RWPE2 (cell line): ENCODE measurements around the gene SASH1.
A peak's percentile ranks its signal among the peaks of the same experiment; 100 is the strongest.

ENCODE experiments used
- ATAC-seq: fragments of 200-7000 bp; cut with Tn5 transposase; 3 replicates; pipeline ENCODE4 v1.9.1; 2021; ENCODE audit warnings: low read depth
- DNase-seq: peaks from one replicate; pipeline ENCODE4 v3.0.0-alpha.2; 2020; ENCODE audit warnings: low spot score
- H3K27ac ChIP-seq: fragments of 450-650 bp; 2 replicates; pipeline ENCODE4 v1.5.1; 2017; ENCODE audit warnings: mild to moderate bottlenecking; ENCODE audit not compliant: poor library complexity, severe bottlenecking
- H3K27me3 ChIP-seq: fragments of 250-450 bp; sonication (Bioruptor Pico); 2 replicates; pipeline ENCODE4 v1.5.1; 2021; ENCODE audit warnings: mild to moderate bottlenecking, moderate library complexity; ENCODE audit not compliant: insufficient read depth, poor library complexity, severe bottlenecking
- H3K36me3 ChIP-seq: fragments of 250-450 bp; sonication (Bioruptor Pico); 2 replicates; pipeline ENCODE4 v1.5.1; 2020; ENCODE audit warnings: low read depth, mild to moderate bottlenecking, moderate library complexity
- H3K4me1 ChIP-seq: fragments of 250-450 bp; sonication (Bioruptor Pico); 2 replicates; pipeline ENCODE4 v1.5.1; 2021; ENCODE audit warnings: mild to moderate bottlenecking, moderate library complexity; ENCODE audit not compliant: insufficient read depth, poor library complexity, severe bottlenecking
- H3K4me3 ChIP-seq: fragments of 250-450 bp; sonication (Bioruptor Pico); 2 replicates; pipeline ENCODE4 v1.5.1; 2021; ENCODE audit warnings: mild to moderate bottlenecking, moderate library complexity; ENCODE audit not compliant: severe bottlenecking
- H3K9me3 ChIP-seq: fragments of 250-450 bp; sonication (Bioruptor Pico); 2 replicates; pipeline ENCODE4 v1.5.1; 2021; ENCODE audit warnings: mild to moderate bottlenecking, moderate library complexity; ENCODE audit not compliant: severe bottlenecking
- TF ChIP-seq, protein P1 (sequence below): fragments of 450-650 bp; IDR thresholded peaks from one replicate; pipeline ENCODE4 v1.5.1; 2017; ENCODE audit warnings: mild to moderate bottlenecking, moderate library complexity; ENCODE audit not compliant: poor library complexity, severe bottlenecking

Gene SASH1

GRCh38 chr6:148524976-148525375, 182.3 kb downstream of the SASH1 start:
- H3K36me3 ChIP-seq: no peaks in the 10 kb centered on the region
- TF ChIP-seq, protein P1, sequence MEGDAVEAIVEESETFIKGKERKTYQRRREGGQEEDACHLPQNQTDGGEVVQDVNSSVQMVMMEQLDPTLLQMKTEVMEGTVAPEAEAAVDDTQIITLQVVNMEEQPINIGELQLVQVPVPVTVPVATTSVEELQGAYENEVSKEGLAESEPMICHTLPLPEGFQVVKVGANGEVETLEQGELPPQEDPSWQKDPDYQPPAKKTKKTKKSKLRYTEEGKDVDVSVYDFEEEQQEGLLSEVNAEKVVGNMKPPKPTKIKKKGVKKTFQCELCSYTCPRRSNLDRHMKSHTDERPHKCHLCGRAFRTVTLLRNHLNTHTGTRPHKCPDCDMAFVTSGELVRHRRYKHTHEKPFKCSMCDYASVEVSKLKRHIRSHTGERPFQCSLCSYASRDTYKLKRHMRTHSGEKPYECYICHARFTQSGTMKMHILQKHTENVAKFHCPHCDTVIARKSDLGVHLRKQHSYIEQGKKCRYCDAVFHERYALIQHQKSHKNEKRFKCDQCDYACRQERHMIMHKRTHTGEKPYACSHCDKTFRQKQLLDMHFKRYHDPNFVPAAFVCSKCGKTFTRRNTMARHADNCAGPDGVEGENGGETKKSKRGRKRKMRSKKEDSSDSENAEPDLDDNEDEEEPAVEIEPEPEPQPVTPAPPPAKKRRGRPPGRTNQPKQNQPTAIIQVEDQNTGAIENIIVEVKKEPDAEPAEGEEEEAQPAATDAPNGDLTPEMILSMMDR: no peak
- no peaks in the 10 kb centered on the region for H3K27me3 ChIP-seq
- H3K4me3 ChIP-seq: no peak overlapping the region
- H3K27ac ChIP-seq: no peak overlapping the region
- DNase-seq (no peak), ATAC-seq (no peak)
- no peaks in the 10 kb centered on the region for H3K9me3 ChIP-seq
- peaks cover 7% of the 10 kb centered on the region for H3K4me1 ChIP-seq

DNA sequence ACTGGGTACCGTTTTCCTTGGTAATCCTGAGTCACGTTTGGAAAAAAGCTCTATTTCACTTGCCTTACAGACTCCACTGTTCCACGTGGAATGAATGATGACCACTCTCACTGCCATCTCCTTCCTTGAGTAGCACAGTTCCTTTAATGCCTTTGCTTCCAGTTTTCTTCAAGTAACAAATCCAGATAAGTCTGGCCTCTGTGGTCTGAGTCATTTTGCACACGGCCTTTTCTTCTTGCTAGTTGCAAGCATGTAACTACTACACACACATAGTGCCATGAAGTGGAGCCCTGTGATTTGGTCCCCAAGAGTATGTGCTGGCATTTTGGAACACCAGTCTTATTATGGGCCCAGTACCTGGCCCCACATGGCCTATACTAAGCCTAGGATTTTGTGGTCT, 182.8 kb downstream of the SASH1 start:
- ATAC-seq (no peak), DNase-seq (no peak)
- Histone ChIP-seq H3K9me3 (no peaks in the 10 kb centered on the region), H3K4me3 (no peak overlapping the region), H3K36me3 (no peaks in the 10 kb centered on the region), H3K27me3 (no peaks in the 10 kb centered on the region), H3K27ac (no peak overlapping the region), H3K4me1 (peaks cover 12% of the 10 kb centered on the region)
- TF ChIP-seq, protein P1: no peak

- no peak overlapping the region for H3K4me3 ChIP-seq
- H3K27ac ChIP-seq: no peak overlapping the region
- TF ChIP-seq, protein P1: no peak
- DNase-seq (no peak), ATAC-seq (no peak)
- no peaks in the 10 kb centered on the region for H3K9me3 ChIP-seq
- H3K4me1 ChIP-seq: peaks cover 17% of the 10 kb centered on the region
- H3K27me3 ChIP-seq: no peaks in the 10 kb centered on the region
- H3K36me3 ChIP-seq: no peaks in the 10 kb centered on the region
Measured at GRCh38 chr6:148526145-148526544, 183.5 kb downstream of the SASH1 start.

- ATAC-seq (no peak), DNase-seq (no peak)
- Histone ChIP-seq H3K4me3 (no peak overlapping the region), H3K36me3 (peaks cover 9% of the 10 kb centered on the region; the same call in 1 of the 2 replicates), H3K4me1 (peaks cover 10% of the 10 kb centered on the region), H3K9me3 (no peaks in the 10 kb centered on the region), H3K27ac (no peak overlapping the region), H3K27me3 (no peaks in the 10 kb centered on the region)
- TF ChIP-seq, protein P1: peak; percentile 3
Measured at GRCh38 chr6:148528292-148528691, 185.7 kb downstream of the SASH1 start.

GRCh38 chr6:148529010-148529409, 186.4 kb downstream of the SASH1 start:
- peaks cover 9% of the 10 kb centered on the region; the same call in 1 of the 2 replicates for H3K36me3 ChIP-seq
- TF ChIP-seq, protein P1: no peak
- H3K4me3 ChIP-seq: no peak overlapping the region
- DNase-seq: no peak
- H3K9me3 ChIP-seq: no peaks in the 10 kb centered on the region
- peaks cover 10% of the 10 kb centered on the region for H3K4me1 ChIP-seq
- no peak for ATAC-seq
- H3K27ac ChIP-seq: no peak overlapping the region
- H3K27me3 ChIP-seq: no peaks in the 10 kb centered on the region
